B cell (primary cell): ENCODE data around the gene RNF40. TPM values are rescaled to one million over a fixed set of nuclear protein-coding genes. Genes with fewer than 3 reads are reported as not detected.

ENCODE experiments used
- ATAC-seq: fragments of 200-7000 bp; cut with Tn5 transposase; one replicate; pipeline ENCODE4 v1.10.0; 2021; ENCODE audit warnings: low read depth, mild to moderate bottlenecking, moderate number of reproducible peaks, moderate library complexity
- CTCF ChIA-PET: fragments of 350-600 bp; sonication (Branson Sonifier 250); formaldehyde crosslinking; loops from one replicate; lab custom pipeline; 2021; ENCODE audit warnings: antibody characterized with exemption, inconsistent platforms; lab: Charles Lee
- POLR2A ChIA-PET: fragments of 350-600 bp; sonication (Branson Sonifier 250); formaldehyde crosslinking; loops from one replicate; lab custom pipeline; 2021; ENCODE audit warnings: antibody characterized with exemption; lab: Charles Lee
- DNase-seq: peaks from one replicate; pipeline ENCODE4 v3.0.0; 2013
- H2AFZ ChIP-seq: 2 replicates; pipeline ENCODE4 v1.6.1; 2012; ENCODE audit warnings: mild to moderate bottlenecking, low read depth, low read length; ENCODE audit not compliant: insufficient read depth, poor library complexity, severe bottlenecking
- H3K27ac ChIP-seq, 2 donors: 1 replicate in 1 of 2; 2 replicates in 1 of 2; pipeline ENCODE4 v1.5.1; 2012 to 2013; ENCODE audit warnings: low read length in 2 of 2, mild to moderate bottlenecking in 2 of 2, moderate library complexity in 1 of 2
- H3K27me3 ChIP-seq, 4 experiments: fragments of 200-600 bp in 1 of 4; sonication (generic) in 1 of 4; replicated peaks in 1 of 4; 1 replicate in 2 of 4; 2 replicates in 2 of 4; pipeline versions ENCODE4 v1.6.1 to v1.7.0; 2013 to 2016; ENCODE audit warnings: low read length in 3 of 4, mild to moderate bottlenecking in 2 of 4, mixed read lengths in 1 of 4, moderate library complexity in 1 of 4; ENCODE audit not compliant: insufficient read depth in 4 of 4, control insufficient read depth in 3 of 4; ENCODE audit errors: control extremely low read depth in 1 of 4
- H3K36me3 ChIP-seq, 2 experiments: replicated peaks in 1 of 2; 1 replicate in 1 of 2; 2 replicates in 1 of 2; pipeline versions ENCODE4 v1.6.1 to v1.7.1; 2013; ENCODE audit warnings: low read length in 1 of 2; ENCODE audit not compliant: insufficient read depth in 2 of 2, control insufficient read depth in 1 of 2; ENCODE audit errors: control extremely low read depth in 1 of 2, extremely low read depth in 1 of 2
- H3K4me1 ChIP-seq, 2 donors: fragments of 200-600 bp in 1 of 2; sonication (generic) in 1 of 2; 1 replicate in 1 of 2; 2 replicates in 1 of 2; pipeline versions ENCODE4 v1.5.1 to v1.6.1; 2013 to 2017; ENCODE audit warnings: low read length in 2 of 2; ENCODE audit not compliant: control insufficient read depth in 2 of 2, insufficient read depth in 2 of 2
- H3K4me2 ChIP-seq: replicated peaks from 2 replicates; pipeline ENCODE3; 2012; ENCODE audit warnings: mild to moderate bottlenecking, low read depth, low read length; ENCODE audit not compliant: poor library complexity, severe bottlenecking
- H3K4me3 ChIP-seq, 5 experiments: fragments of 200-600 bp in 1 of 5; sonication (generic) in 1 of 5; 1 replicate in 3 of 5; 2 replicates in 2 of 5; pipeline versions ENCODE4 v1.5.1 to v1.7.0; 2011 to 2016; ENCODE audit warnings: low read length in 4 of 5, mild to moderate bottlenecking in 4 of 5, low read depth in 2 of 5, control low read depth in 1 of 5, moderate library complexity in 1 of 5; ENCODE audit not compliant: insufficient read depth in 1 of 5; ENCODE audit errors: control extremely low read depth in 1 of 5, extremely low read depth in 1 of 5
- H3K79me2 ChIP-seq: fragments of 200-600 bp; sonication (generic); one replicate; pipeline ENCODE4 v1.6.0; 2016; ENCODE audit warnings: low read length; ENCODE audit not compliant: control insufficient read depth, insufficient read depth
- H3K9ac ChIP-seq: fragments of 200-600 bp; sonication (generic); 2 replicates; pipeline ENCODE4 v1.6.1; 2017; ENCODE audit warnings: mild to moderate bottlenecking, low read length, moderate library complexity
- H3K9me3 ChIP-seq, 3 donors: one replicate each; pipeline versions ENCODE4 v1.6.1 to v1.7.1; 2013; ENCODE audit warnings: low read length in 2 of 3; ENCODE audit not compliant: control insufficient read depth in 2 of 3, insufficient read depth in 1 of 3; ENCODE audit errors: control extremely low read depth in 1 of 3
- H4K20me1 ChIP-seq: 2 replicates; pipeline ENCODE4 v1.6.0; 2012; ENCODE audit warnings: mild to moderate bottlenecking, low read length; ENCODE audit not compliant: insufficient read depth, control insufficient read depth, poor library complexity, severe bottlenecking
- H3K27ac Mint-ChIP-seq: one replicate; pipeline ENCODE4 v1.8.0; 2021; ENCODE audit warnings: mixed read lengths
- H3K27me3 Mint-ChIP-seq: one replicate; pipeline ENCODE4 v1.8.0; 2021; ENCODE audit warnings: mixed read lengths
- H3K4me1 Mint-ChIP-seq: one replicate; pipeline ENCODE4 v1.8.0; 2021; ENCODE audit warnings: mixed read lengths
- H3K4me3 Mint-ChIP-seq: one replicate; pipeline ENCODE4 v1.8.0; 2021; ENCODE audit warnings: mixed read lengths
- H3K9me3 Mint-ChIP-seq: one replicate; pipeline ENCODE4 v1.8.0; 2022; ENCODE audit warnings: mixed read lengths; ENCODE audit not compliant: insufficient read depth
- CTCF ChIP-seq: fragments of 200-600 bp; IDR thresholded peaks from one replicate; pipeline ENCODE4 v1.8.0; 2022; ENCODE audit warnings: antibody characterized with exemption, mild to moderate bottlenecking
- EZH2 ChIP-seq: IDR thresholded peaks from 2 replicates; pipeline ENCODE4 v1.6.1; 2012; ENCODE audit warnings: borderline replicate concordance, low read depth, mild to moderate bottlenecking, moderate library complexity, low read length; ENCODE audit not compliant: insufficient read depth, poor library complexity, severe bottlenecking
- WGBS: methylation state at CpG from one replicate; pipeline ENCODE4 v1.1.5; 2013; ENCODE audit warnings: missing lambda C conversion rate; ENCODE audit not compliant: insufficient coverage; 5-methylcytosine and 5-hydroxymethylcytosine counted together
- intact Hi-C: fragments of 100-400 bp; cut with micrococcal nuclease; formaldehyde crosslinking; loops from one replicate; pipeline ENCODE4 v1.10.0; 2022
- polyA plus RNA-seq: library from polyadenylated mRNA; depleted of rRNA; stranded (reverse); fragments of >200 nt; gene quantifications from 2 replicates; pipeline ENCODE4 v1.2.3, GENCODE V29; 2012
- total RNA-seq, 2 donors: library from RNA; stranded (reverse); fragments of 120-200 nt in 1 of 2; gene quantifications; 1 replicate in 1 of 2; 2 replicates in 1 of 2; pipeline versions ENCODE4 v1.2.3 to v1.2.4, GENCODE V29; 2013 to 2022

The RNF40 gene
- total and polyA plus RNA-seq, 2 donors (not counting 1 experiment from before 2014, with no cell fraction given), result 41.8 to 121 TPM

GRCh38 chr16:30760577-30761426 is 1.3 kb upstream of the RNF40 start:
- H3K79me2 ChIP-seq, result peaks cover 29% of the 10 kb centered on the region
- ChIA-PET CTCF (no interaction called here), POLR2A (interaction anchor here (2.1 kb wide), 1 partner anchor 12 kb away, joined by 9 read pairs; the partner anchor contains the start of gene PHKG2)
- peak overlapping the region; percentile 82 to 93 (median 90) for H3K4me3 ChIP-seq
- peaks cover 24 to 37% of the 10 kb centered on the region in 2 donors for H3K4me1 ChIP-seq
- no peaks in the 10 kb centered on the region for H3K27me3 ChIP-seq
- Mint-ChIP-seq H3K4me3 (peak overlapping the region; percentile 98), H3K27me3 (no peaks in the 10 kb centered on the region), H3K27ac (peak overlapping the region; percentile 95), H3K9me3 (no peaks in the 10 kb centered on the region), H3K4me1 (peaks cover 34% of the 10 kb centered on the region)
- H2AFZ ChIP-seq, result peak overlapping the region; percentile 94
- intact Hi-C loops, result loop anchor here (5.0 kb wide), 4 partner anchors 116 to 271 kb away; partner anchors contain the start of genes ORAI3 and STX4
- H3K9ac ChIP-seq, result peak overlapping the region; percentile 96
- H3K4me2 ChIP-seq, result peak overlapping the region; percentile 97
- ATAC-seq, result no peak
- H3K9me3 ChIP-seq, result no peaks in the 10 kb centered on the region
- WGBS, result 21% methylated on average over 23 of the region's 26 CpGs
- DNase-seq, result no peak
- H3K36me3 ChIP-seq, result peaks cover 0 to 42% of the 10 kb centered on the region in 2 experiments
- H3K27ac ChIP-seq, result peak overlapping the region; percentile 57 to 91
- peaks cover 29% of the 10 kb centered on the region for H4K20me1 ChIP-seq
- TF ChIP-seq EZH2, result no peak

- Mint-ChIP-seq H3K4me3 (peak overlapping the region; percentile 98), H3K9me3 (no peaks in the 10 kb centered on the region), H3K4me1 (peaks cover 34% of the 10 kb centered on the region), H3K27ac (peak overlapping the region; percentile 95), H3K27me3 (no peaks in the 10 kb centered on the region)
- Histone ChIP-seq H3K36me3 (peaks cover 0 to 43% of the 10 kb centered on the region in 2 experiments), H2AFZ (peak overlapping the region; percentile 94), H3K27me3 (no peaks in the 10 kb centered on the region), H3K27ac (peak overlapping the region; percentile 57 to 91), H3K4me1 (peaks cover 24 to 37% of the 10 kb centered on the region in 2 donors), H3K9ac (peak overlapping the region; percentile 96), H3K9me3 (no peaks in the 10 kb centered on the region), H4K20me1 (peaks cover 35% of the 10 kb centered on the region), H3K4me2 (peak overlapping the region; percentile 97), H3K4me3 (peak overlapping the region; percentile 82 to 93 (median 90)), H3K79me2 (peaks cover 33% of the 10 kb centered on the region)
- ATAC-seq (peak; percentile 28), DNase-seq (peak; percentile 76)
- POLR2A ChIA-PET, result interaction anchor here (2.1 kb wide), 1 partner anchor 13 kb away, joined by 9 read pairs; the partner anchor contains the start of gene PHKG2
- no peak for TF ChIP-seq CTCF
- no peak for TF ChIP-seq EZH2
- CTCF ChIA-PET, result interaction anchor here (0.7 kb wide), 1 partner anchor 52 kb away, joined by 3 read pairs; no protein-coding TSS in a partner anchor
- WGBS, result under 1% methylated on average over 64 of the region's 64 CpGs
- intact Hi-C loops, result loop anchor here (5.0 kb wide), 4 partner anchors 116 to 271 kb away; partner anchors contain the start of genes ORAI3 and STX4
Measured at GRCh38 chr16:30761427-30761927, 645 bp upstream of the RNF40 start.
